VCaP (cell line): Measurements from ENCODE around the gene AKAP8L.
"Not testable (repeated sequence)": the region's sequence is repeated elsewhere in the genome, so short reads cannot be mapped to it uniquely, and the experiment has no call there.

Source experiments
- H3K27ac ChIP-seq: fragments of 450-650 bp; 2 replicates; pipeline ENCODE4 v1.5.1; 2017
- TF ChIP-seq, protein P1 (sequence below): fragments of 450-650 bp; conservative IDR thresholded peaks from 2 replicates; pipeline ENCODE4 v1.5.1; 2017; ENCODE audit warnings: mild to moderate bottlenecking, moderate library complexity

Gene AKAP8L

DNA sequence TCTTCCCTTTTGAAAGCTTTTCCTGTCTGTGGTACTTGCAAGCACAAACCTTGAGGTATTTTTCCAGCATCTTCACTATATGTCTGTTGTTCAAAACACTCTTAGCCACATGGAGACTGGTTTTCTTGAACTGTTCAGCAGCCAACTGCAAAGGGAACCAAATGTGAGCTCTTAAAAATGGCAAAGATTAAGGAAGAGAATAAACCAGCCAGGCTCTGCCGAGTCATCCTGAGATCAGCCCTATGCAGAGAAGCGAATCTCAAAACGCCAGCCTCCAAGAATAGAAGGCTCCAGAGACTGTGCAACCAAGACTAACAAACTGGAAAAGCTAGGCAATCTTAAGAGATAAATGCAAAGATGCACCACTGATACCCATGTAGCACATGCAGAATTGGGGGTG, 59.9 kb downstream of the AKAP8L start:
- TF ChIP-seq, protein P1, sequence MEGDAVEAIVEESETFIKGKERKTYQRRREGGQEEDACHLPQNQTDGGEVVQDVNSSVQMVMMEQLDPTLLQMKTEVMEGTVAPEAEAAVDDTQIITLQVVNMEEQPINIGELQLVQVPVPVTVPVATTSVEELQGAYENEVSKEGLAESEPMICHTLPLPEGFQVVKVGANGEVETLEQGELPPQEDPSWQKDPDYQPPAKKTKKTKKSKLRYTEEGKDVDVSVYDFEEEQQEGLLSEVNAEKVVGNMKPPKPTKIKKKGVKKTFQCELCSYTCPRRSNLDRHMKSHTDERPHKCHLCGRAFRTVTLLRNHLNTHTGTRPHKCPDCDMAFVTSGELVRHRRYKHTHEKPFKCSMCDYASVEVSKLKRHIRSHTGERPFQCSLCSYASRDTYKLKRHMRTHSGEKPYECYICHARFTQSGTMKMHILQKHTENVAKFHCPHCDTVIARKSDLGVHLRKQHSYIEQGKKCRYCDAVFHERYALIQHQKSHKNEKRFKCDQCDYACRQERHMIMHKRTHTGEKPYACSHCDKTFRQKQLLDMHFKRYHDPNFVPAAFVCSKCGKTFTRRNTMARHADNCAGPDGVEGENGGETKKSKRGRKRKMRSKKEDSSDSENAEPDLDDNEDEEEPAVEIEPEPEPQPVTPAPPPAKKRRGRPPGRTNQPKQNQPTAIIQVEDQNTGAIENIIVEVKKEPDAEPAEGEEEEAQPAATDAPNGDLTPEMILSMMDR, result no peak
- no peak overlapping the region for H3K27ac ChIP-seq

DNA sequence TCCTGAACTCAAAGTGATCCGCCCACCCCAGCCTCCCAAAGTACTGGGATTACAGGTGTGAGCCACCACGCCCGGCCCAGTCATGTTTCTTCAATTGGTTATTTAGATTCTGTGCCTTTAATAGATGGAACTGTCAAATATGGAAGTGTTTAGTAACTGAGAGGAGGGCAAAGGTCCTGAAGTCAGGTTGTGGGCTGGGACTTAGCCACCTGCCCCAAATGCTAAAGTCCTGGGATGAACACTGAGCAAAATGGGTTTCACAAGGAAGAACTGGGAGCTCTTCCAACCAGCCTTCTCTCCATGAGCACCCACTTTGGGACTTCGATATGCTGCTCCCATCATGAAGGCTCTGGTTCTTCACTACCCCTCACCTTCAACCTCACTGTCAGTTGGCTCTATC, 60.9 kb downstream of the AKAP8L start:
- TF ChIP-seq, protein P1, result no peak
- H3K27ac ChIP-seq, result no peak overlapping the region

GRCh38 chr19:15354566-15355296, 64.1 kb downstream of the AKAP8L start:
- H3K27ac ChIP-seq, result no peak overlapping the region
- TF ChIP-seq, protein P1, result no peak

GRCh38 chr19:15353908-15354307, 64.9 kb downstream of the AKAP8L start:
- H3K27ac ChIP-seq, result no peak overlapping the region
- TF ChIP-seq, protein P1, result no peak

DNA sequence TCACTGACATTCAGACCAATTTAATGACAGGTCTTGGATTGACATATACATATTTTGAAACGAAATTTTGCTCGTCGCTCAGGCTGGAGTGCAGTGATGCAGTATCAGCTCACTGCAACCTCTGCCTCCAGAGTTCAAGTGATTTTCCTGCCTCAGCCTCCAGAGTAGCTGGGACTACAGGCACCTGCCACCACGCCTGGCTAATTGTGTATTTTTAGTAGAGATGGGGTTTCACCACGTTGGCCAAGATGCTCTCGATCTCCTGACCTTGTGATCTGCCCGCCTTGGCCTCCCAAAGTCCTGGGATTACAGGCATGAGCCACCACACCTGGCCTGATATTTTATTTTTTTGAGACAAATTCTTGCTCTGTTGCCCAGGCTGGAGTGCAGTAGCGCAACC, 66.3 kb downstream of the AKAP8L start:
- not testable (repeated sequence) for H3K27ac ChIP-seq

GRCh38 chr19:15341328-15341727, 77.5 kb downstream of the AKAP8L start:
- H3K27ac ChIP-seq, result not testable (repeated sequence)

DNA sequence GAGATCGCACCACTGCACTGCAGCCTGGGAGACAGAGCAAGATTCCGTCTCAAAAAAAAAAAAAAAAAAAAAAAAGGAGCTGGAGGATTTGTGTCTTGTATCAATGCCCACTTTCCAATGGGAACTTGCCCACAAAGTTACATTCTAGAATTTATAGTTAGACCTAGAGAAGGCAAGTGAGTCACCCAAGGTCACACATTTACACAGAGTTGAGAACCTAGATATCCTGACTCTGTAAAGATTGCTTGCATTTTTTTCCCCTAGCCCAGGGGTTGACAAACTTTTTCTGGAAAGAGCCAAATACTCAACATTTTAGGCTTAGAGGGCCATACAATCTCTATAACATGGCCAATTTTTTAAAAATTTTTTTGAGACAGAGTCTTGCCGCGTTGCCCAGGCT, 78.7 kb downstream of the AKAP8L start:
- TF ChIP-seq, protein P1, result no peak
- no peak overlapping the region for H3K27ac ChIP-seq

GRCh38 chr19:15337202-15337601, 81.6 kb downstream of the AKAP8L start:
- no peak overlapping the region for H3K27ac ChIP-seq
- TF ChIP-seq, protein P1, result no peak

DNA sequence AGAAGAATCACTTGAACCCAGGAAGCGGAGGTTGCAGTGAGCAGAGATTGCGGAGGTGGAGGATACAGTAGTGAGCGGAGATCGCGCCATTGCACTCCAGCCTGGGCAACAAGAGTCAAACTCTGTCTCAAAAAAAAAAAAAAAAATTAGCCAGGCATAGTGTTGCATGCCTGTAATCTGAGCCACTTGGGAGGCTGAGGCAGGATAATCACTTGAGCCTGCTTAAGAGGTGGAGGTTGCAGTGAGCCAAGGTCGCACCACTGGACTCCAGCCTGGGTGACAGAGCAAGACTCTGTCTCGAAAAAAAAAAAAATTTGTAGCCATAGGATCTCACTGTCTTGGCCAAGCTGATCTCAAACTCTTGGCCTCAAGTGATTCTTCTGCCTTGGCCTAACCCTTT, 82.8 kb downstream of the AKAP8L start:
- not testable (repeated sequence) for H3K27ac ChIP-seq
